ENCODE measurements around the gene SEPTIN3.

DNA sequence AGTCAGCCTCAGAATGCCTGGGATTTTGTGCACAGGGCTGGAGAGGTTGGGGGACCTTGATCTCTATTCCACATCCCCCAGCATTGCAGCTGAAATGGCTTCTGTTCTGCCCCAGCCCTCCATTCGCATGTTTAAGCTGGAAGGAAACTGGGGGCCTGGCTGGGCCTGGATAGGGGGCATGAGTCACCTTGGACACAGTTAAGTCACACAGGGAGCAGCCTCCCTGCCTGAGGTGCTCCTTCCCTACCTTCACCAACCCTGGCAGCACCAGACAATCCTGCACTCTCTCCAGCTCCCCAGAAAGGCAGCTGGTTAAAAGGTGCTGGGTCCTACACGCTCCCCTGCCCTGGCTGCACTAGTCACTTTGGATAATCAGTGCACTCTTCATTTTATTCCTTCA is 16.5 kb upstream of the SEPTIN3 start:
- TF ChIP-seq, protein P1, sequence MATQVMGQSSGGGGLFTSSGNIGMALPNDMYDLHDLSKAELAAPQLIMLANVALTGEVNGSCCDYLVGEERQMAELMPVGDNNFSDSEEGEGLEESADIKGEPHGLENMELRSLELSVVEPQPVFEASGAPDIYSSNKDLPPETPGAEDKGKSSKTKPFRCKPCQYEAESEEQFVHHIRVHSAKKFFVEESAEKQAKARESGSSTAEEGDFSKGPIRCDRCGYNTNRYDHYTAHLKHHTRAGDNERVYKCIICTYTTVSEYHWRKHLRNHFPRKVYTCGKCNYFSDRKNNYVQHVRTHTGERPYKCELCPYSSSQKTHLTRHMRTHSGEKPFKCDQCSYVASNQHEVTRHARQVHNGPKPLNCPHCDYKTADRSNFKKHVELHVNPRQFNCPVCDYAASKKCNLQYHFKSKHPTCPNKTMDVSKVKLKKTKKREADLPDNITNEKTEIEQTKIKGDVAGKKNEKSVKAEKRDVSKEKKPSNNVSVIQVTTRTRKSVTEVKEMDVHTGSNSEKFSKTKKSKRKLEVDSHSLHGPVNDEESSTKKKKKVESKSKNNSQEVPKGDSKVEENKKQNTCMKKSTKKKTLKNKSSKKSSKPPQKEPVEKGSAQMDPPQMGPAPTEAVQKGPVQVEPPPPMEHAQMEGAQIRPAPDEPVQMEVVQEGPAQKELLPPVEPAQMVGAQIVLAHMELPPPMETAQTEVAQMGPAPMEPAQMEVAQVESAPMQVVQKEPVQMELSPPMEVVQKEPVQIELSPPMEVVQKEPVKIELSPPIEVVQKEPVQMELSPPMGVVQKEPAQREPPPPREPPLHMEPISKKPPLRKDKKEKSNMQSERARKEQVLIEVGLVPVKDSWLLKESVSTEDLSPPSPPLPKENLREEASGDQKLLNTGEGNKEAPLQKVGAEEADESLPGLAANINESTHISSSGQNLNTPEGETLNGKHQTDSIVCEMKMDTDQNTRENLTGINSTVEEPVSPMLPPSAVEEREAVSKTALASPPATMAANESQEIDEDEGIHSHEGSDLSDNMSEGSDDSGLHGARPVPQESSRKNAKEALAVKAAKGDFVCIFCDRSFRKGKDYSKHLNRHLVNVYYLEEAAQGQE (IDR thresholded peaks at IDR 0.05; ENCODE audit: insufficient replicate concordance, low read depth), result no peak
- TF ChIP-seq POLR2AphosphoS5 (IDR thresholded peaks at IDR 0.05; ENCODE audit: low read depth), result no peak

Measured in HL-60 (cell line).